ENCODE measurements around the gene ATP2C2. TPM values are rescaled to one million over a fixed set of nuclear protein-coding genes. Genes with fewer than 3 reads are reported as not detected.

The ATP2C2 gene
- polyA plus RNA-seq, 1 donor (not counting 4 experiments of a cell fraction or from before 2014, with no cell fraction given): 0.96 TPM

DNA sequence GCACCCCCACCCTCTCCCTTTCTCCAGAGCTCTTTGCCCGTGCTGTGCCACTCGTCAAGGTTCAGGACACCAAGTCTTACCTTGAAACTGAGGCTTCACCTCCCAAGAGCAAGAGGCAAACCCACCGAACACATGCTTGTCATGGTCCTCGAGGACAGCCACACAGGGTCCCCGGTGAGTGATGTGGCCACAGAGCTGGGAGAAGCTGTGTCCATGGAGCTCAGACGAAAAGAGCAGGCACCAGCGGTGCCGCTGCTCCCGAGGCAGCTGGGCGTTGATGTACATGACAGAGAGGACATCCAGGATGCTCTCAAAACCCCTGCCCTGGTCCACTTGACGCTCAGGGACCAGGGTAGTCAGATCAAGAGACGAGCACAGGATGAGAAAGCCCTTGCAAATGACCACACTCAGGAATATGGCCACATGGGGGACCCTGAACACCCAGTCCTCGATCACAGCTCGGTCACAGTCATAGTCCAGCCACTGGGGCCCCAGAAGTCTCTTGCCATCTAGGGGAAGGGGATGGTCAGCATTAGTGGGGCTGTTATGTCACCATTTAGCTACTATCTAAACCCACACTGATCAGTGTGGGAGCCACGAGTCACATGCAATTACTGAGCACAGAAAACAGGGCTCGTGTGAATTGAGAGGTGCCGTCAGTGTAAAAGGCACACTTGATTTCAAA, 118.4 kb downstream of the ATP2C2 start:
- Histone ChIP-seq H3K4me1 (ENCODE audit: control insufficient read depth, extremely low read depth, insufficient read depth, low read length) (no peaks in the 10 kb centered on the region), H3K4me3 (ENCODE audit: control insufficient read depth in 2 of 3, extremely low read depth in 1 of 3, insufficient read depth in 2 of 3, low read depth in 1 of 3, low read length in 3 of 3) (no peak overlapping the region), H3K79me2 (ENCODE audit: control insufficient read depth, insufficient read depth, low read length) (peaks cover 19% of the 10 kb centered on the region), H3K27ac (ENCODE audit: control insufficient read depth, insufficient read depth, low read length) (no peak overlapping the region), H3K9ac (ENCODE audit: control insufficient read depth, extremely low read depth, insufficient read depth, low read length) (no peak overlapping the region), H3K9me3 (ENCODE audit: control insufficient read depth, low read depth, low read length) (no peaks in the 10 kb centered on the region), H3K9me1 (ENCODE audit: control insufficient read depth, extremely low read depth, insufficient read depth, low read length) (no peaks in the 10 kb centered on the region), H2AFZ (ENCODE audit: control insufficient read depth, low read length) (no peak overlapping the region), H4K20me1 (ENCODE audit: control insufficient read depth, extremely low read depth, insufficient read depth, low read length) (peaks cover 8% of the 10 kb centered on the region), H3K27me3 (ENCODE audit: control insufficient read depth, extremely low read depth, insufficient read depth, low read length) (no peaks in the 10 kb centered on the region), H3K36me3 (ENCODE audit: control insufficient read depth in 2 of 2, extremely low read depth in 1 of 2, insufficient read depth in 2 of 2, low read length in 2 of 2) (peaks cover 34 to 60% of the 10 kb centered on the region in 2 experiments), H3K4me2 (ENCODE audit: control insufficient read depth, extremely low read depth, insufficient read depth, low read depth, low read length) (no peak overlapping the region)
- dilution Hi-C loops (cut with MboI; ENCODE audit: extremely low pct_ligation_motif_present, low sequenced_read_pairs): no loop called here
- DNase-seq (ENCODE audit: low read depth, low spot score): no peak
- FAIRE-seq: no peak
- TF ChIP-seq, protein P1, sequence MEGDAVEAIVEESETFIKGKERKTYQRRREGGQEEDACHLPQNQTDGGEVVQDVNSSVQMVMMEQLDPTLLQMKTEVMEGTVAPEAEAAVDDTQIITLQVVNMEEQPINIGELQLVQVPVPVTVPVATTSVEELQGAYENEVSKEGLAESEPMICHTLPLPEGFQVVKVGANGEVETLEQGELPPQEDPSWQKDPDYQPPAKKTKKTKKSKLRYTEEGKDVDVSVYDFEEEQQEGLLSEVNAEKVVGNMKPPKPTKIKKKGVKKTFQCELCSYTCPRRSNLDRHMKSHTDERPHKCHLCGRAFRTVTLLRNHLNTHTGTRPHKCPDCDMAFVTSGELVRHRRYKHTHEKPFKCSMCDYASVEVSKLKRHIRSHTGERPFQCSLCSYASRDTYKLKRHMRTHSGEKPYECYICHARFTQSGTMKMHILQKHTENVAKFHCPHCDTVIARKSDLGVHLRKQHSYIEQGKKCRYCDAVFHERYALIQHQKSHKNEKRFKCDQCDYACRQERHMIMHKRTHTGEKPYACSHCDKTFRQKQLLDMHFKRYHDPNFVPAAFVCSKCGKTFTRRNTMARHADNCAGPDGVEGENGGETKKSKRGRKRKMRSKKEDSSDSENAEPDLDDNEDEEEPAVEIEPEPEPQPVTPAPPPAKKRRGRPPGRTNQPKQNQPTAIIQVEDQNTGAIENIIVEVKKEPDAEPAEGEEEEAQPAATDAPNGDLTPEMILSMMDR (optimal IDR thresholded peaks at IDR 0.05 in 1 of 3, IDR thresholded peaks at IDR 0.05 in 1 of 3, conservative IDR thresholded peaks at IDR 0.05 in 1 of 3; ENCODE audit: extremely low read depth in 1 of 3, insufficient read depth in 2 of 3, low read length in 3 of 3): no peak
- no peak for TF ChIP-seq EZH2 (IDR thresholded peaks at IDR 0.05; ENCODE audit: low read length)

DNA sequence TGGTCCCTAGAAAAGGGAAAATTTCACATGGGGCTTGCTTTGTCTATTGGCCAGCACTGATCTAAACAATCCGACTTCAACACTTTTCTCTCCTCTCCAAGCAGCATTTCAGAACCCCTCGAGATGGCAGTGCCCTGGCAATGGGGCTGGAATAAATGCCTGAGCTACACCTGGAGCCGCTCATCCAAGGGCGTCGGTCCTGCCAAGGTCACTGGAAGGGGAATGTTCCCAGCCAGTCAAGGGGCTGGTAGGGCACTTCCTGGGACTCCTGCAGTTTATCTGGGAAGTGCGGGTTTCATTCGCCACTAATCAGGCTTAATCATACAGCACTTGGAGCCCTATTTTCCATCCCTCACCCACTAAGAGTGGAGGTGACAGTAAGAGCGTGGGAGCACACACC, 119.0 kb downstream of the ATP2C2 start:
- FAIRE-seq: no peak
- H3K27ac ChIP-seq (ENCODE audit: control insufficient read depth, insufficient read depth, low read length): no peak overlapping the region

More for the DNA sequence above, 119.0 kb downstream of the ATP2C2 start:
- Histone ChIP-seq H4K20me1 (ENCODE audit: control insufficient read depth, extremely low read depth, insufficient read depth, low read length) (peaks cover 8% of the 10 kb centered on the region), H3K4me2 (ENCODE audit: control insufficient read depth, extremely low read depth, insufficient read depth, low read depth, low read length) (no peak overlapping the region), H3K36me3 (ENCODE audit: control insufficient read depth in 2 of 2, extremely low read depth in 1 of 2, insufficient read depth in 2 of 2, low read length in 2 of 2) (peaks cover 34 to 55% of the 10 kb centered on the region in 2 experiments), H3K9me3 (ENCODE audit: control insufficient read depth, low read depth, low read length) (no peaks in the 10 kb centered on the region), H3K79me2 (ENCODE audit: control insufficient read depth, insufficient read depth, low read length) (peaks cover 18% of the 10 kb centered on the region), H3K9me1 (ENCODE audit: control insufficient read depth, extremely low read depth, insufficient read depth, low read length) (no peaks in the 10 kb centered on the region), H2AFZ (ENCODE audit: control insufficient read depth, low read length) (no peak overlapping the region), H3K27me3 (ENCODE audit: control insufficient read depth, extremely low read depth, insufficient read depth, low read length) (no peaks in the 10 kb centered on the region), H3K4me3 (ENCODE audit: control insufficient read depth in 2 of 3, extremely low read depth in 1 of 3, insufficient read depth in 2 of 3, low read depth in 1 of 3, low read length in 3 of 3) (no peak overlapping the region), H3K9ac (ENCODE audit: control insufficient read depth, extremely low read depth, insufficient read depth, low read length) (no peak overlapping the region), H3K4me1 (ENCODE audit: control insufficient read depth, extremely low read depth, insufficient read depth, low read length) (no peaks in the 10 kb centered on the region)
- no peak for TF ChIP-seq EZH2 (IDR thresholded peaks at IDR 0.05; ENCODE audit: low read length)
- TF ChIP-seq, protein P1 (optimal IDR thresholded peaks at IDR 0.05 in 1 of 3, IDR thresholded peaks at IDR 0.05 in 1 of 3, conservative IDR thresholded peaks at IDR 0.05 in 1 of 3; ENCODE audit: extremely low read depth in 1 of 3, insufficient read depth in 2 of 3, low read length in 3 of 3): no peak
- dilution Hi-C loops (cut with MboI; ENCODE audit: extremely low pct_ligation_motif_present, low sequenced_read_pairs): no loop called here
- no peak for DNase-seq (ENCODE audit: low read depth, low spot score)
